ENCODE results near the gene FAM181B.
"Not testable (repeated sequence)": the region's sequence is repeated elsewhere in the genome, so short reads cannot be mapped to it uniquely, and the experiment has no call there.

Gene FAM181B

GRCh38 chr11:82732734-82733443, 775 bp downstream of the FAM181B start:
- no peak for DNase-seq (ENCODE audit: low spot score)

GRCh38 chr11:82732348-82732733, 1.3 kb downstream of the FAM181B start:
- DNase-seq (ENCODE audit: low spot score): no peak

GRCh38 chr11:82731691-82732277, 1.9 kb downstream of the FAM181B start:
- no peak for DNase-seq (ENCODE audit: low spot score)

- no peak for DNase-seq (ENCODE audit: low spot score)
These were observed 2.9 kb downstream of the FAM181B start for GRCh38 chr11:82730754-82731153.

GRCh38 chr11:82730286-82730685, 3.4 kb downstream of the FAM181B start:
- DNase-seq (ENCODE audit: low spot score): no peak

- no peak for DNase-seq (ENCODE audit: low spot score)
These were observed 9.6 kb downstream of the FAM181B start for GRCh38 chr11:82724026-82724425.

GRCh38 chr11:82722231-82722630, 11.4 kb downstream of the FAM181B start:
- no peak for DNase-seq (ENCODE audit: low spot score)

- no peak for DNase-seq (ENCODE audit: low spot score)
These were observed 13.2 kb downstream of the FAM181B start for GRCh38 chr11:82720267-82721065.

- DNase-seq (ENCODE audit: low spot score): no peak
These were observed 14.1 kb downstream of the FAM181B start for GRCh38 chr11:82719361-82720105.

GRCh38 chr11:82718821-82719220, 14.8 kb downstream of the FAM181B start:
- DNase-seq (ENCODE audit: low spot score): no peak

- DNase-seq (ENCODE audit: low spot score): peak; percentile 67
These were observed 15.4 kb downstream of the FAM181B start for GRCh38 chr11:82718307-82718706.

- peak; percentile 40 for DNase-seq (ENCODE audit: low spot score)
These were observed 19.1 kb downstream of the FAM181B start for GRCh38 chr11:82714346-82715174.

- DNase-seq (ENCODE audit: low spot score): no peak
These were observed 22.0 kb downstream of the FAM181B start for GRCh38 chr11:82711648-82712047.

GRCh38 chr11:82703796-82704195, 29.9 kb downstream of the FAM181B start:
- DNase-seq (ENCODE audit: low spot score): no peak

GRCh38 chr11:82703226-82703625, 30.4 kb downstream of the FAM181B start:
- no peak for DNase-seq (ENCODE audit: low spot score)

GRCh38 chr11:82701847-82702520, 31.7 kb downstream of the FAM181B start:
- peak; percentile 60 for DNase-seq (ENCODE audit: low spot score)

GRCh38 chr11:82698576-82699352, 34.9 kb downstream of the FAM181B start:
- no peak for DNase-seq (ENCODE audit: low spot score)

- DNase-seq (ENCODE audit: low spot score): no peak
These were observed 40.7 kb downstream of the FAM181B start for GRCh38 chr11:82692981-82693380.

GRCh38 chr11:82689347-82689746, 44.3 kb downstream of the FAM181B start:
- not testable (repeated sequence) for DNase-seq (ENCODE audit: low spot score)

GRCh38 chr11:82686211-82686610, 47.5 kb downstream of the FAM181B start:
- no peak for DNase-seq (ENCODE audit: low spot score)

Measured in SK-N-DZ (cell line).